ENCODE measurements around the gene STK38L. TPM values are rescaled to one million over a fixed set of nuclear protein-coding genes. Genes with fewer than 3 reads are reported as not detected.

The STK38L gene
- total RNA-seq, 1 donor from 2014 or later, result 31.4 TPM

- no peak for TF ChIP-seq CTCF (IDR thresholded peaks at IDR 0.05; ENCODE audit: partially characterized antibody, unreplicated experiment)
- no peaks in the 10 kb centered on the region for H3K27me3 Mint-ChIP-seq (ENCODE audit: unreplicated experiment)
- no peak overlapping the region for H3K27ac Mint-ChIP-seq (ENCODE audit: unreplicated experiment)
- DNase-seq, result no peak
- no peaks in the 10 kb centered on the region for H3K9me3 Mint-ChIP-seq (ENCODE audit: unreplicated experiment)
- H3K4me1 Mint-ChIP-seq (ENCODE audit: low read depth, unreplicated experiment), result no peaks in the 10 kb centered on the region
- H3K36me3 Mint-ChIP-seq (ENCODE audit: unreplicated experiment), result no peaks in the 10 kb centered on the region
- no peak overlapping the region for H3K4me3 Mint-ChIP-seq (ENCODE audit: unreplicated experiment)
Observed at GRCh38 chr12:27209257-27209910, 34.7 kb upstream of the STK38L start.

DNA sequence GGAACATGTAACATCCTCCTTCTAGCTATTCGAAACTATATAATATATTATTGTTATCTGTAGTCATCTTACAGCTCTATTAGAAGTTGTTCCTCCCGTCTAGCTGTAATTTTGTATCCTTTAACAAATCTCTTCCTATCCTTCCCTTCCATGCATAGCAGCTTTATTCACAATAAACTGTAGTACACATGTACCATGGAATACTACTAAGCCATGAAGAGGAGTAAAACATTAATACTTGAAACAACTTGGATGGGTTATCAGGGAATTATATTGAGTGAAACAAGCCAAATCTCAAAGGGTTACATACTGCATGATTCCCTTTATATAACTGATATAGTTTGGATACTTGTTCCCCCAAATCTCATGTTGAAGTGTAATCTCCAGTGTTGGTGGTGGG is 33.9 kb upstream of the STK38L start:
- Mint-ChIP-seq H3K27me3 (ENCODE audit: unreplicated experiment) (no peaks in the 10 kb centered on the region), H3K36me3 (ENCODE audit: unreplicated experiment) (no peaks in the 10 kb centered on the region), H3K4me3 (ENCODE audit: unreplicated experiment) (no peak overlapping the region), H3K9me3 (ENCODE audit: unreplicated experiment) (no peaks in the 10 kb centered on the region), H3K27ac (ENCODE audit: unreplicated experiment) (no peak overlapping the region), H3K4me1 (ENCODE audit: low read depth, unreplicated experiment) (no peaks in the 10 kb centered on the region)
- TF ChIP-seq CTCF (IDR thresholded peaks at IDR 0.05; ENCODE audit: partially characterized antibody, unreplicated experiment), result no peak
- DNase-seq, result no peak

DNA sequence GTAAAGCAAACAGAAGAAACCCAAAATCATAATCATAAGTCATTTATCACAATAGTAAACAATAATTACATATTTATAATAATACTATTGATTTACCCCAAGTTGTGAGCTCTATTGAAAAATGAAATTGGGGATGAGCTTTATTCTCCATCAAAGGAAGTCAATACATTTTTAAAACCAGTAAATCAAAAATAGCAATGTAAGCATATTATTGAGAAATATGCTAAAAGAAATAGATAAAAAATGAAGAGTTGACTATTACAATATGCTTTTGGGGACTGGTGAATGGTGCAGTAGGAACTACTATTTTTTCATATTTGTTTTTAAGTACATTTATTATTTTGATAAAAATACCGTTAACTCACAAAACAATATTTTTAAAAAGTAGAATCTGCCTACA is 31.2 kb upstream of the STK38L start:
- no peak for DNase-seq
- Mint-ChIP-seq H3K36me3 (ENCODE audit: unreplicated experiment) (no peaks in the 10 kb centered on the region), H3K4me1 (ENCODE audit: low read depth, unreplicated experiment) (no peaks in the 10 kb centered on the region), H3K27ac (ENCODE audit: unreplicated experiment) (no peak overlapping the region), H3K4me3 (ENCODE audit: unreplicated experiment) (no peak overlapping the region), H3K9me3 (ENCODE audit: unreplicated experiment) (no peaks in the 10 kb centered on the region), H3K27me3 (ENCODE audit: unreplicated experiment) (no peaks in the 10 kb centered on the region)
- TF ChIP-seq CTCF (IDR thresholded peaks at IDR 0.05; ENCODE audit: partially characterized antibody, unreplicated experiment), result no peak

- no peak overlapping the region for H3K4me3 Mint-ChIP-seq (ENCODE audit: unreplicated experiment)
- no peaks in the 10 kb centered on the region for H3K27me3 Mint-ChIP-seq (ENCODE audit: unreplicated experiment)
- H3K4me1 Mint-ChIP-seq (ENCODE audit: low read depth, unreplicated experiment), result no peaks in the 10 kb centered on the region
- no peak for DNase-seq
- no peaks in the 10 kb centered on the region for H3K36me3 Mint-ChIP-seq (ENCODE audit: unreplicated experiment)
- TF ChIP-seq CTCF (IDR thresholded peaks at IDR 0.05; ENCODE audit: partially characterized antibody, unreplicated experiment), result no peak
- no peak overlapping the region for H3K27ac Mint-ChIP-seq (ENCODE audit: unreplicated experiment)
- no peaks in the 10 kb centered on the region for H3K9me3 Mint-ChIP-seq (ENCODE audit: unreplicated experiment)
Observed at GRCh38 chr12:27213304-27213703, 30.8 kb upstream of the STK38L start.

DNA sequence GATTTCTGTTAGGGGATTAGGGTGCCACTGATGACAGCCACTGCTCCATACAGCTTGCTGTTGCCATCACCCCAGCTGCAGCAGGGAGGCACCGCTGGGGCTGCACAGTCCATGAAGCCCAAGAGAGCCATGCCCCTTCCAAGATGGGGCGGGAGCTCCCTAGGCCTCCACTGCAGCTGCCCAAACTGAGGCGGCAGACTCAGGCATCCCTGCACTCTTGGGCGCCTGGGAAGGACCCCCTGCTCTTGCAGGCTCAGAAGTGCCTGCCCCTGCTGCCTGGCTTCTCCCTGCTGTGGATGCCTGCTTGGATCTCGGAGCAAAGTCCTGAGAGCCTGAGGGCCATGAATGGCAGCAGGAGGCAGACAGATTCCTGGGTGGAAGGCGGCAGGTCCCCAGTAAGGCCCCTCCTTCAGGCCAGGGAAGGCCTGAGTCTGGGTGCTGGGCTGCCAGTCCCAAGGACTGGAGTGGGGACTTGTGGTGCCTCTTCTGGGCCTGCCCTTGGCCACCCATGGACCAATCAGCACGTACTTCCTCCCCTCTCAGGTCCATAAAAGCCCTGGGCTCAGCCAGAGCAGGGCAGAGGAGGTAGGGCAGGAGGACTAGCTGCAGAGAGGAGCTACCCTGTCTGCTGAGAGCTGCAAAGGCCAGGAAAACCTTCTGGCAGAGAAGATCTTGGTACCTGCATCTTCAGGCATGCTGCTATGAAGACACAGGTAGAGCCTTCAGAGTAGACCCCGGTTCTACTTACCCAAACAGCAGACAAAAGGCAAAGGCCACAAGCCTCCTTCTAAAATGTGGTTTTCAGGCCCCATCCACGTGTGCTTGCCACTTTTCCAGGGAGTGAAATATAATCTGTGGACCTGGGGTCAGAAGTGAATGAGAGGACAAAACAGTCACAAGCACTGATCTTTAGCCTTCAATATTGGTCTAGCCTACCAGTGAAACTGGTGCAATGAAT is 30.0 kb upstream of the STK38L start:
- Mint-ChIP-seq H3K36me3 (ENCODE audit: unreplicated experiment) (no peaks in the 10 kb centered on the region), H3K27me3 (ENCODE audit: unreplicated experiment) (no peaks in the 10 kb centered on the region), H3K9me3 (ENCODE audit: unreplicated experiment) (no peaks in the 10 kb centered on the region), H3K27ac (ENCODE audit: unreplicated experiment) (no peak overlapping the region), H3K4me1 (ENCODE audit: low read depth, unreplicated experiment) (no peaks in the 10 kb centered on the region), H3K4me3 (ENCODE audit: unreplicated experiment) (no peak overlapping the region)
- TF ChIP-seq CTCF (IDR thresholded peaks at IDR 0.05; ENCODE audit: partially characterized antibody, unreplicated experiment), result no peak
- no peak for DNase-seq
